Testis (tissue), 2 donors: ENCODE results near the gene TOPORS.

Source experiments
- CTCF ChIP-seq, 3 experiments: fragments of 450-650 bp in 2 of 3; fragments of 200-600 bp in 1 of 3; sonication (generic) in 1 of 3; IDR thresholded peaks; one replicate each; pipeline ENCODE4 v1.5.1; 2016 to 2019; ENCODE audit warnings: antibody characterized with exemption in 3 of 3, mild to moderate bottlenecking in 2 of 3, moderate library complexity in 1 of 3
- POLR2A ChIP-seq: fragments of 450-650 bp; IDR thresholded peaks from one replicate; pipeline ENCODE4 v1.6.1; 2017; ENCODE audit warnings: antibody characterized with exemption, mild to moderate bottlenecking, moderate library complexity

GRCh38 chr9:32589083-32589723 is 36.8 kb upstream of the TOPORS start:
- TF ChIP-seq POLR2A (no peak), CTCF (IDR thresholded peaks at IDR 0.05) (peak in 2 of 3 experiments; percentile 35)
